ENCODE results near the gene SLC25A23.
A peak's percentile ranks its signal among the peaks of the same experiment; 100 is the strongest.

SLC25A23 gene

GRCh38 chr19:6494438-6495036 lies 34.9 kb upstream of the SLC25A23 start:
- Histone ChIP-seq H3K4me3 (ENCODE audit: insufficient read depth, low read depth, low read length, poor library complexity, severe bottlenecking) (no peak overlapping the region), H3K27me3 (replicated peaks; ENCODE audit: control insufficient read depth, insufficient read depth, low read length, poor library complexity, severe bottlenecking) (no peaks in the 10 kb centered on the region), H3K36me3 (ENCODE audit: control insufficient read depth, insufficient read depth, low read length) (no peaks in the 10 kb centered on the region), H3K4me1 (ENCODE audit: control insufficient read depth, insufficient read depth, low read length, poor library complexity, severe bottlenecking) (no peaks in the 10 kb centered on the region), H3K27ac (ENCODE audit: insufficient read depth, low read length, poor library complexity, severe bottlenecking) (no peak overlapping the region), H3K9me3 (ENCODE audit: control insufficient read depth, low read length) (no peaks in the 10 kb centered on the region)
- no peak for DNase-seq

DNA sequence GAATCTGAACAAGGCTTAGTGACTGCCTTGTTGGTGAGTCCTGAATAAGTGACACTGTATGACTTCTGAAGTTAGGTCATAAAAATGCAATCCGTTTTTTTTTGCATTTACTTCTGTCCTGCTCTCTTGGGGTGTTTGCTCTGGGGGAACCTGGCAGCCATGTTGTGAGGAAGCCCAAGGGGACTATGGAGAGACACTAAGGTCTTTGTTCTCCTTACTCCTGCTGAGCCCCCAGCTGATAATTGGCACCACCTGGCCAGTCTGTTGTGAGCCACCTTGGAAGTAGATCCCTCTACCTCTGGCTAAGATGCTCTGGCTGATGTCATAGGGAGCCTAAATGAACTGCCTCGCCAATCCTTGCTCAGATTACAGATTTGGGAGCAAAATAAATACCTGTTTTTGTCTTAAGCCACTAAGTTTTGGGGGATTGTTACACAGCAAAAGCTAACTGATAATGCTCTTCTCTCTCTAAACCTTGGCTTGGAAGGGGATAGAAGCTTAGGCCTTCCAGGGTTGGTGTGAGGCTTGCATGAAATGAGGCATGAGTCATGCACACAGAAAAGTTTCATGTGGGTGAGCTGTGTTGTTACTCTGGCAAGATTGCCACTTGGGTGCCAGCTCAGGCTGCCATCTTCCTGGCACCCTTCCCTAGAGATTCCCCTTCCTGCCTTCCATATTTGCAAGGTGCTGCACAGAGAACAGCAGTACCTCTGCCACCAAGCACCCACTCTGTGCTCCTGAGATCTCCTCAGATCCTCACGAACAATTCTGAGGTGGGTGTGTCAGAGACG lies 32.4 kb upstream of the SLC25A23 start:
- no peak overlapping the region for H3K27ac ChIP-seq (ENCODE audit: insufficient read depth, low read length, poor library complexity, severe bottlenecking)
- no peaks in the 10 kb centered on the region for H3K27me3 ChIP-seq (replicated peaks; ENCODE audit: control insufficient read depth, insufficient read depth, low read length, poor library complexity, severe bottlenecking)
- no peak overlapping the region for H3K4me3 ChIP-seq (ENCODE audit: insufficient read depth, low read depth, low read length, poor library complexity, severe bottlenecking)
- H3K4me1 ChIP-seq (ENCODE audit: control insufficient read depth, insufficient read depth, low read length, poor library complexity, severe bottlenecking) = no peaks in the 10 kb centered on the region
- no peak for DNase-seq
- H3K36me3 ChIP-seq (ENCODE audit: control insufficient read depth, insufficient read depth, low read length) = no peaks in the 10 kb centered on the region
- no peaks in the 10 kb centered on the region for H3K9me3 ChIP-seq (ENCODE audit: control insufficient read depth, low read length)

- no peaks in the 10 kb centered on the region for H3K4me1 ChIP-seq (ENCODE audit: control insufficient read depth, insufficient read depth, low read length, poor library complexity, severe bottlenecking)
- H3K9me3 ChIP-seq (ENCODE audit: control insufficient read depth, low read length) = no peaks in the 10 kb centered on the region
- H3K27ac ChIP-seq (ENCODE audit: insufficient read depth, low read length, poor library complexity, severe bottlenecking) = no peak overlapping the region
- DNase-seq = no peak
- no peaks in the 10 kb centered on the region for H3K27me3 ChIP-seq (replicated peaks; ENCODE audit: control insufficient read depth, insufficient read depth, low read length, poor library complexity, severe bottlenecking)
- H3K4me3 ChIP-seq (ENCODE audit: insufficient read depth, low read depth, low read length, poor library complexity, severe bottlenecking) = peak overlapping the region; percentile 31
- no peaks in the 10 kb centered on the region for H3K36me3 ChIP-seq (ENCODE audit: control insufficient read depth, insufficient read depth, low read length)
Measured at GRCh38 chr19:6490134-6490533, 30.5 kb upstream of the SLC25A23 start.

DNA sequence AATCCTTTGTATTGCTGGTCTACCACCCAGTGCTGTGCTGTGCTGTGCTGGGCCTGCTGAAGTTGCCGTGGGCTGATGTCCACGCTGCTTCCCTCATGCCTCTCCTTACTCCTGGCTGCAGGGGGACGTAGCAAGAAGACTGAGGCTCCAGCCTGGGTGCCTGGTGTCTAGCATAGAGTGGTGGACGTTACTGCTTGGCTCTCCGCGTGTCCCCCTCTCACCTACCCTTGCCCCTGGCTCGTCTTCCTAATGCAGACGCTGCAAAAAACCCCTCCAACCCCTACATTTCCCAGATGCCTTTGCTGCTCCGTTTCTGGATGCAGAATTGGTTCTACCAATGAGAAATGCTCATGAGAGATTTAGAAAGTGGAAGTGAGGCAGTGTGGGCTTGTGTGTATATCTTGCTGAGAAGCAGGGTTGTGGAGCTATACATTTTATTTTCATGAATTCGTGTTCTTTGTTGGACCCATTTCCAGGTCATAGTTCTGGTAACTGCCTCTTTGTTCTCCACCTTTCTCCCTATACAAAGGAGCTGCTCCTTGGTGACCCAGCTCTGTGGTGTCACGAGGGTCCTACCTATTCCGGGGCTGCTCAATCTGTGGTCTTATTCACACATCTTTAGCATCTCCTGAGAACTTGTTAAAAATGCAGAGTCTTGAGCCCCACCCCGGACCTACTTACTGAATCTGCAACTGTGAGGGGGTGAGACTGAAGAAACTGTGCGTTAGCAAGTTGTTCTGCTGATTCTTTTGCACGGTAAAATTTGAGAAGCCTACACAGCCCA lies 29.9 kb upstream of the SLC25A23 start:
- Histone ChIP-seq H3K4me1 (ENCODE audit: control insufficient read depth, insufficient read depth, low read length, poor library complexity, severe bottlenecking) (no peaks in the 10 kb centered on the region), H3K27me3 (replicated peaks; ENCODE audit: control insufficient read depth, insufficient read depth, low read length, poor library complexity, severe bottlenecking) (no peaks in the 10 kb centered on the region), H3K4me3 (ENCODE audit: insufficient read depth, low read depth, low read length, poor library complexity, severe bottlenecking) (peak overlapping the region; percentile 31), H3K27ac (ENCODE audit: insufficient read depth, low read length, poor library complexity, severe bottlenecking) (no peak overlapping the region), H3K36me3 (ENCODE audit: control insufficient read depth, insufficient read depth, low read length) (no peaks in the 10 kb centered on the region), H3K9me3 (ENCODE audit: control insufficient read depth, low read length) (no peaks in the 10 kb centered on the region)
- no peak for DNase-seq

GRCh38 chr19:6484831-6485230 lies 25.2 kb upstream of the SLC25A23 start:
- no peaks in the 10 kb centered on the region for H3K27me3 ChIP-seq (replicated peaks; ENCODE audit: control insufficient read depth, insufficient read depth, low read length, poor library complexity, severe bottlenecking)
- H3K4me3 ChIP-seq (ENCODE audit: insufficient read depth, low read depth, low read length, poor library complexity, severe bottlenecking) = no peak overlapping the region
- H3K4me1 ChIP-seq (ENCODE audit: control insufficient read depth, insufficient read depth, low read length, poor library complexity, severe bottlenecking) = peaks cover 22% of the 10 kb centered on the region
- H3K9me3 ChIP-seq (ENCODE audit: control insufficient read depth, low read length) = no peaks in the 10 kb centered on the region
- no peak overlapping the region for H3K27ac ChIP-seq (ENCODE audit: insufficient read depth, low read length, poor library complexity, severe bottlenecking)
- no peak for DNase-seq
- H3K36me3 ChIP-seq (ENCODE audit: control insufficient read depth, insufficient read depth, low read length) = no peaks in the 10 kb centered on the region

DNA sequence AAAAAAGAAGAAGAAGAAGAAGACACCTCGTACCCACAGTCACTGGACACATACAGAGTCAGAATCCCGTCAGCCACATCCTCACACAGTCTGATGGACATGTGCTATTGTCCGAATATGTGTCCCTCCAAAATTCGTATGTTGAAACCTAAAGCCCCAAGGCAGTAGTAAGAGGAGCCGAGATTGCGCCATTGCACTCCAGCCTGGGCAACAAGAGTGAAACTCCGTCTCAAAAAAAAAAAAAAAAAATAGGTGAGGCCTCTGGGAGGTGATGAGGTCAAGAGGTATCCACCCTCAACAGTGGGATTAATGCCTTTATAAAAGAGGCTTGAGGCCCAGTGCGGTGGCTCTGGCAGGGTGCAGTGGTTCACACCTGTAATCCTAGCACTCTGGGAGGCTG lies 24.6 kb upstream of the SLC25A23 start:
- Histone ChIP-seq H3K4me3 (ENCODE audit: insufficient read depth, low read depth, low read length, poor library complexity, severe bottlenecking) (no peak overlapping the region), H3K27ac (ENCODE audit: insufficient read depth, low read length, poor library complexity, severe bottlenecking) (no peak overlapping the region), H3K4me1 (ENCODE audit: control insufficient read depth, insufficient read depth, low read length, poor library complexity, severe bottlenecking) (peaks cover 28% of the 10 kb centered on the region), H3K9me3 (ENCODE audit: control insufficient read depth, low read length) (no peaks in the 10 kb centered on the region), H3K27me3 (replicated peaks; ENCODE audit: control insufficient read depth, insufficient read depth, low read length, poor library complexity, severe bottlenecking) (no peaks in the 10 kb centered on the region), H3K36me3 (ENCODE audit: control insufficient read depth, insufficient read depth, low read length) (peaks cover 4% of the 10 kb centered on the region)
- no peak for DNase-seq

DNA sequence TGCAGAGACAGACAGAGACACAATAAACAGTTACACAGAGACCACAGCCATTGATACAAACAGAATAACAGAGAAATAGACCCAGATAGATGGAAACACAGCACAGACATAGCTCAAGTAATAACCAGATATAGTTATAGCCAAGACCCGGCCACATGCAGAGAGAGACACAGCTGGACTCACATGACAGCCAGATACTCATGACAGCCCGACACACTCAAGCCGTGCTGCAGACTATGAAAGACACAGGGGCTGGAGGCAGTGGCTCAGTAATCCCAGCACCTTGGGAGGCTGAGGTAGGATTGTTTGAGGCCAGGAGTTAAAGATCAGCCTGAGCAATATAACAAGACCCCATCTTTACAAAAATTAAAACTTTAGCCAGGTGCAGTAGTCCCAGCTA lies 23.6 kb upstream of the SLC25A23 start:
- no peak for DNase-seq
- H3K4me3 ChIP-seq (ENCODE audit: insufficient read depth, low read depth, low read length, poor library complexity, severe bottlenecking) = no peak overlapping the region
- no peak overlapping the region for H3K27ac ChIP-seq (ENCODE audit: insufficient read depth, low read length, poor library complexity, severe bottlenecking)

GRCh38 chr19:6482343-6482686 lies 22.7 kb upstream of the SLC25A23 start:
- Histone ChIP-seq H3K27ac (ENCODE audit: insufficient read depth, low read length, poor library complexity, severe bottlenecking) (peak overlapping the region; percentile 90), H3K9me3 (ENCODE audit: control insufficient read depth, low read length) (no peaks in the 10 kb centered on the region), H3K36me3 (ENCODE audit: control insufficient read depth, insufficient read depth, low read length) (peaks cover 17% of the 10 kb centered on the region), H3K27me3 (replicated peaks; ENCODE audit: control insufficient read depth, insufficient read depth, low read length, poor library complexity, severe bottlenecking) (no peaks in the 10 kb centered on the region), H3K4me3 (ENCODE audit: insufficient read depth, low read depth, low read length, poor library complexity, severe bottlenecking) (peak overlapping the region; percentile 76), H3K4me1 (ENCODE audit: control insufficient read depth, insufficient read depth, low read length, poor library complexity, severe bottlenecking) (peaks cover 29% of the 10 kb centered on the region)
- no peak for DNase-seq

More for the DNA sequence above, 23.6 kb upstream of the SLC25A23 start:
- no peaks in the 10 kb centered on the region for H3K27me3 ChIP-seq (replicated peaks; ENCODE audit: control insufficient read depth, insufficient read depth, low read length, poor library complexity, severe bottlenecking)
- peaks cover 29% of the 10 kb centered on the region for H3K4me1 ChIP-seq (ENCODE audit: control insufficient read depth, insufficient read depth, low read length, poor library complexity, severe bottlenecking)
- H3K9me3 ChIP-seq (ENCODE audit: control insufficient read depth, low read length) = no peaks in the 10 kb centered on the region
- H3K36me3 ChIP-seq (ENCODE audit: control insufficient read depth, insufficient read depth, low read length) = peaks cover 13% of the 10 kb centered on the region

GRCh38 chr19:6481541-6482342 lies 22.1 kb upstream of the SLC25A23 start, which contains the start of gene DENND1C:
Gene DENND1C, minus strand, starts transcription at chr19:6481787. Its CDS starts 92 bp downstream, at chr19:6481695.
- H3K4me3 ChIP-seq (ENCODE audit: insufficient read depth, low read depth, low read length, poor library complexity, severe bottlenecking) = peak within 1 kb of the TSS; percentile 76
- DNase-seq = peak in 2 of 3 donors; percentile 28 to 42
- peaks cover 29% of the 10 kb centered on the region for H3K4me1 ChIP-seq (ENCODE audit: control insufficient read depth, insufficient read depth, low read length, poor library complexity, severe bottlenecking)
- H3K9me3 ChIP-seq (ENCODE audit: control insufficient read depth, low read length) = no peaks in the 10 kb centered on the region
- peaks cover 23% of the 10 kb centered on the region for H3K36me3 ChIP-seq (ENCODE audit: control insufficient read depth, insufficient read depth, low read length)
- H3K27me3 ChIP-seq (replicated peaks; ENCODE audit: control insufficient read depth, insufficient read depth, low read length, poor library complexity, severe bottlenecking) = no peaks in the 10 kb centered on the region
- H3K27ac ChIP-seq (ENCODE audit: insufficient read depth, low read length, poor library complexity, severe bottlenecking) = peak within 1 kb of the TSS; percentile 90

All from effector memory CD4-positive, alpha-beta T cell (primary cell).